MM.1S (cell line): Measurements from ENCODE around the gene RTN4RL1.

Experiments
- DNase-seq: peaks from one replicate; pipeline ENCODE4 v3.0.0-alpha.2; 2015
- H2AFZ ChIP-seq: fragments of 300-600 bp; sonication (generic); 2 replicates; pipeline ENCODE4 v1.6.0; 2016; ENCODE audit warnings: antibody characterized with exemption, low read length
- H3F3A ChIP-seq: fragments of 300-600 bp; sonication (generic); 2 replicates; pipeline ENCODE4 v1.6.1; 2016; ENCODE audit warnings: mild to moderate bottlenecking, antibody characterized with exemption, low read length, moderate library complexity, mixed read lengths; ENCODE audit not compliant: insufficient read depth
- H3K27ac ChIP-seq: fragments of 300-600 bp; sonication (generic); 2 replicates; pipeline ENCODE4 v1.5.1; 2016; ENCODE audit warnings: mild to moderate bottlenecking, low read length
- H3K27me3 ChIP-seq: fragments of 300-600 bp; sonication (generic); replicated peaks from 2 replicates; pipeline ENCODE4 v1.6.0; 2016; ENCODE audit warnings: low read length; ENCODE audit not compliant: insufficient read depth
- H3K36me3 ChIP-seq: fragments of 300-600 bp; sonication (generic); replicated peaks from 2 replicates; pipeline ENCODE4 v1.6.1; 2016; ENCODE audit warnings: mild to moderate bottlenecking, low read length, mixed read lengths; ENCODE audit not compliant: insufficient read depth
- H3K4me1 ChIP-seq: fragments of 300-600 bp; sonication (generic); 2 replicates; pipeline ENCODE4 v1.6.1; 2016; ENCODE audit warnings: low read length, mixed read lengths
- H3K4me2 ChIP-seq: fragments of 300-600 bp; sonication (generic); 2 replicates; pipeline ENCODE4 v1.6.0; 2016; ENCODE audit warnings: low read depth, low read length
- H3K4me3 ChIP-seq: fragments of 300-600 bp; sonication (generic); 2 replicates; pipeline ENCODE4 v1.5.1; 2016; ENCODE audit warnings: low read length, mixed read lengths
- H3K79me2 ChIP-seq: fragments of 300-600 bp; sonication (generic); 2 replicates; pipeline ENCODE4 v1.6.1; 2016; ENCODE audit warnings: mixed run types, low read length, mixed read lengths
- H3K9ac ChIP-seq: fragments of 300-600 bp; sonication (generic); 2 replicates; pipeline ENCODE4 v1.6.1; 2016; ENCODE audit warnings: low read length, mixed read lengths
- H3K9me2 ChIP-seq: fragments of 300-600 bp; sonication (generic); replicated peaks from 2 replicates; pipeline ENCODE4 v1.6.1; 2016; ENCODE audit warnings: mild to moderate bottlenecking, low read length, mixed read lengths; ENCODE audit not compliant: insufficient read depth
- H3K9me3 ChIP-seq: fragments of 300-600 bp; sonication (generic); replicated peaks from 2 replicates; pipeline ENCODE4 v1.6.1; 2016; ENCODE audit warnings: mild to moderate bottlenecking, low read length, mixed read lengths; ENCODE audit not compliant: insufficient read depth
- H4K20me1 ChIP-seq: fragments of 300-600 bp; sonication (generic); 2 replicates; pipeline ENCODE4 v1.6.1; 2016; ENCODE audit warnings: mild to moderate bottlenecking, low read length, moderate library complexity, mixed read lengths; ENCODE audit not compliant: insufficient read depth
- EZH2 ChIP-seq: fragments of 300-600 bp; sonication (generic); optimal IDR thresholded peaks from 2 replicates; pipeline ENCODE3; 2017; ENCODE audit warnings: low read depth, mild to moderate bottlenecking, antibody characterized with exemption, low read length, mixed read lengths
- EZH2phosphoT487 ChIP-seq: fragments of 300-600 bp; sonication (generic); IDR thresholded peaks from 2 replicates; pipeline ENCODE4 v1.6.1; 2018; ENCODE audit warnings: antibody characterized with exemption, low read length
- TF ChIP-seq, protein P1 (sequence below): fragments of 300-600 bp; sonication (generic); IDR thresholded peaks from 2 replicates; pipeline ENCODE4 v1.5.1; 2016; ENCODE audit warnings: antibody characterized with exemption, low read length, mixed read lengths

RTN4RL1 gene

DNA sequence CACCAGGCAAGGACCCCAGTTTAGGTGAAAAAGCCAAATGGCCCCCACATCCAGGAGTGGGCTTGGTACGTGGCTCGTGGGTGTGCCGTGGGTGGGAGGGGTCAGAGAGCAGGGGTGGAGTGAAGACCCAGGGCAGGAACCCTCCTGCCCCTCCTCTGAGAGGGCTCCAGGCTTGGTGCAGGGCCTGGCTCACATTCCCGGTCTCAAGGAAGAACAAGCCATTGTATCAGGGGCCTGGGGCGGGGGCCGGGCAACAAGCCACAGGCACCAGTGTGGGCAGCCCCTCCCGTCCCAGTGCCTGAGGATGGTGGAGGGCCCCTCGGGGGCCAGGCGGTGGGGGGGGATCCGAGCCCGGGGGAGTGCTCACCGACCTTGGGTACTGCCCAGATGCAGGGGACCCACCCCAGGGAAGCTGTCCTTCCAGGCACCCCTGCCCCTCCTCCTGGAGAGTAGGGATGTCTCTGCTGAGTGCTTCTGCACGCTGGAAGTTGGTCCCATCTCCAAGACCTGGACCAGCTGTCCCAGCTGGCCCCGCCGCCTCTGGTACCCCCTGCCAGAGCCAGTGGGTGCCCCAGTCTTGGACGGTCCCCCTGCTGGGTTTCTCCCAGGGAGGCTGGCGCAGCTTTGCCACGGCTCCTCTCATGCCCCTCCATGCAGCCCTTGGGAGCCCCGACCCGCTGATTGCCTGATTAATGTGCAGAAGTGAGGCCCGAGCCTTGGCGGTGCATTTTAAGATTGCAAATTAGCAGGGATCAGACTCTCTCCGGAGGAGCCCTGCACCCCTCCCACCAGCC lies 83.7 kb downstream of the RTN4RL1 start:
- peaks cover 87% of the 10 kb centered on the region for H3K27me3 ChIP-seq
- no peaks in the 10 kb centered on the region for H3K79me2 ChIP-seq
- no peaks in the 10 kb centered on the region for H3K9me2 ChIP-seq
- TF ChIP-seq EZH2phosphoT487 = no peak
- TF ChIP-seq EZH2 = no peak
- TF ChIP-seq, protein P1, sequence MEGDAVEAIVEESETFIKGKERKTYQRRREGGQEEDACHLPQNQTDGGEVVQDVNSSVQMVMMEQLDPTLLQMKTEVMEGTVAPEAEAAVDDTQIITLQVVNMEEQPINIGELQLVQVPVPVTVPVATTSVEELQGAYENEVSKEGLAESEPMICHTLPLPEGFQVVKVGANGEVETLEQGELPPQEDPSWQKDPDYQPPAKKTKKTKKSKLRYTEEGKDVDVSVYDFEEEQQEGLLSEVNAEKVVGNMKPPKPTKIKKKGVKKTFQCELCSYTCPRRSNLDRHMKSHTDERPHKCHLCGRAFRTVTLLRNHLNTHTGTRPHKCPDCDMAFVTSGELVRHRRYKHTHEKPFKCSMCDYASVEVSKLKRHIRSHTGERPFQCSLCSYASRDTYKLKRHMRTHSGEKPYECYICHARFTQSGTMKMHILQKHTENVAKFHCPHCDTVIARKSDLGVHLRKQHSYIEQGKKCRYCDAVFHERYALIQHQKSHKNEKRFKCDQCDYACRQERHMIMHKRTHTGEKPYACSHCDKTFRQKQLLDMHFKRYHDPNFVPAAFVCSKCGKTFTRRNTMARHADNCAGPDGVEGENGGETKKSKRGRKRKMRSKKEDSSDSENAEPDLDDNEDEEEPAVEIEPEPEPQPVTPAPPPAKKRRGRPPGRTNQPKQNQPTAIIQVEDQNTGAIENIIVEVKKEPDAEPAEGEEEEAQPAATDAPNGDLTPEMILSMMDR = no peak
- no peak for DNase-seq
- no peaks in the 10 kb centered on the region for H3K4me1 ChIP-seq
- no peak overlapping the region for H3K4me2 ChIP-seq
- no peak overlapping the region for H3K4me3 ChIP-seq
- no peaks in the 10 kb centered on the region for H3F3A ChIP-seq
- no peak overlapping the region for H2AFZ ChIP-seq
- no peaks in the 10 kb centered on the region for H3K9me3 ChIP-seq
- no peaks in the 10 kb centered on the region for H3K36me3 ChIP-seq
- H3K9ac ChIP-seq = no peak overlapping the region
- H3K27ac ChIP-seq = no peak overlapping the region
- H4K20me1 ChIP-seq = no peaks in the 10 kb centered on the region

DNA sequence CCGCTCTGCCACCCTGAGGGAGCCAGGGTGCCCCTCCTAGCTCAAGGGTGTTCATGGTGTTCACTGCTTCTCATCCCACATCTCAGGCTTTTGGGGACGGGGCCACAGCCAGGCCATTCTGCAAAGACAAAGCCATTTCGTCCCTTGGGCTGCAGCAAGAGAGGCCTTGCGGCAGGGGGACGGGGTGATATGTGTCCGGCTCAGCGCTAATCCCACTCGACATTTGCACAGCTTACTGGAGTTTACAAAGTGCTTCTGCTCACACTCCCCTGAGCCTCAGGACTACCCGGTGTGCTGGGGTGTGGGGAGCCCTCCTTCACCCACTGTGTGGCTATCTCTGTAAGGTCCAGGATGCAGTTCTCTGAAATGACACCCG lies 84.3 kb downstream of the RTN4RL1 start:
- Histone ChIP-seq H3K4me2 (no peak overlapping the region), H3K79me2 (no peaks in the 10 kb centered on the region), H2AFZ (no peak overlapping the region), H3K4me1 (no peaks in the 10 kb centered on the region), H4K20me1 (no peaks in the 10 kb centered on the region), H3K27me3 (peaks cover 87% of the 10 kb centered on the region), H3K27ac (no peak overlapping the region), H3K4me3 (no peak overlapping the region), H3K9me3 (no peaks in the 10 kb centered on the region), H3F3A (no peaks in the 10 kb centered on the region), H3K9ac (no peak overlapping the region), H3K36me3 (no peaks in the 10 kb centered on the region), H3K9me2 (no peaks in the 10 kb centered on the region)
- TF ChIP-seq, protein P1 = no peak
- TF ChIP-seq EZH2phosphoT487 = no peak
- TF ChIP-seq EZH2 = no peak
- no peak for DNase-seq

DNA sequence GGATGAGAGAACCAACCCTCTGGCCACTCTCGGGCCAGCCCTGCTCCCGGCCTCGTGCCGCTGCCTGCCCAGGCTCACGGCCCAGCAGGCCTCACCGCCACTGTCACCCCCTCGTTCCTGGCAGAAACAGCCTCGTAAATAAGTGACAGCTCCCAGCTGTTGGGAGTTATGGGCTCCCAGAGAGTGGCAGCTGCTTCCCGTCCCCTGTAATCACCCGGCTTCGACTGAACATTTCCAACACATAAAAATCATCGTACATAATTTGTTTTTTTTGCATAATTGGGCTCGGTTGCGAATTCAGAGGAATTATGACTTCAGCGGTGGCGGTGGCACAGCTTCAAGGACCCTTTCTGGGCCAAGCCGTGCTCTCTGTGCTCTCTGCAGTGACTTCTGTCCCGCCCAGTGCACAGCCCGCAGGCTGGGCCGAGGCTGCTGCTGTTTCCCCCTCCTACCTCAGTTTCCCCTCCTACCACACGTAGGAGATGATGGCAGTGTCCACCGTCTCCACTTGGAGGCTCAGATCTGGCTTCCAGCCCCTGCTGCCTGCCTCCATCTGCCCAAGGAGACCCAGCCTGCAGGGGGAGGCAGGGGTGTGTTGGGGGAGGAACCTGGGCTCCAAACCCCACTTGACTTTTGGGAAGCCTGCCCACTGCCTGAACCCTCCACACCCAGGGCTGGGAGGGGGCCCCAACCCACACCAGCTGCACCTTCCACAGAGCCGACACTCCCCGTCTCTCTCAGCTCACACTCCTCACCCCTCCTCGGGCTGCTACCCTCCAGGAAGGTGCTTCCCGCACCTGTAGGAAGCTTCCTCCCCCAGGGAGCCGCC lies 84.9 kb downstream of the RTN4RL1 start:
- H3K9ac ChIP-seq = no peak overlapping the region

More for the DNA sequence above, 84.9 kb downstream of the RTN4RL1 start:
- no peaks in the 10 kb centered on the region for H3K79me2 ChIP-seq
- H3F3A ChIP-seq = no peaks in the 10 kb centered on the region
- DNase-seq = no peak
- no peaks in the 10 kb centered on the region for H3K9me3 ChIP-seq
- no peak overlapping the region for H3K4me3 ChIP-seq
- H4K20me1 ChIP-seq = no peaks in the 10 kb centered on the region
- TF ChIP-seq, protein P1 = no peak
- no peak for TF ChIP-seq EZH2
- no peak overlapping the region for H3K4me2 ChIP-seq
- H3K36me3 ChIP-seq = no peaks in the 10 kb centered on the region
- no peaks in the 10 kb centered on the region for H3K9me2 ChIP-seq
- H3K27ac ChIP-seq = no peak overlapping the region
- peaks cover 88% of the 10 kb centered on the region for H3K27me3 ChIP-seq
- no peaks in the 10 kb centered on the region for H3K4me1 ChIP-seq
- H2AFZ ChIP-seq = no peak overlapping the region
